Measurements from ENCODE around the gene ACP4.
"Not testable (repeated sequence)": the region's sequence is repeated elsewhere in the genome, so short reads cannot be mapped to it uniquely, and the experiment has no call there.

The ACP4 gene

GRCh38 chr19:50790396-50790795 is at the start of gene ACP4:
ACP4 (plus strand) TSS chr19:50790415; CDS start chr19:50790415, 0 bp downstream.
- no peaks in the 10 kb centered on the region; the same call in 1 of the 2 replicates for H3K36me3 ChIP-seq (replicated peaks)
- DNase-seq (ENCODE audit: low spot score in 2 of 2): no peak
- in situ Hi-C loops (cut with MboI; ENCODE audit: low sequenced_read_pairs): no loop called here
- H3K27me3 ChIP-seq (ENCODE audit: low read depth): no peaks in the 10 kb centered on the region
- H3K4me1 ChIP-seq: no peaks in the 10 kb centered on the region
- no peak within 1 kb of the TSS for H3K4me3 ChIP-seq
- H3K9me3 ChIP-seq: no peaks in the 10 kb centered on the region

- peaks cover 18% of the 10 kb centered on the region for H3K27me3 ChIP-seq (ENCODE audit: low read depth)
- in situ Hi-C loops (cut with MboI; ENCODE audit: low sequenced_read_pairs): no loop called here
- no peaks in the 10 kb centered on the region for H3K4me1 ChIP-seq
- H3K9me3 ChIP-seq: no peaks in the 10 kb centered on the region
- H3K4me3 ChIP-seq: no peak overlapping the region
- DNase-seq (ENCODE audit: low spot score in 2 of 2): no peak
- H3K36me3 ChIP-seq (replicated peaks): no peaks in the 10 kb centered on the region
These were observed 48.9 kb upstream of the ACP4 start for GRCh38 chr19:50741179-50741933.

GRCh38 chr19:50743537-50743936 is 46.7 kb upstream of the ACP4 start:
- no peak for DNase-seq (ENCODE audit: low spot score in 2 of 2)
- H3K36me3 ChIP-seq (replicated peaks): no peaks in the 10 kb centered on the region
- no peaks in the 10 kb centered on the region for H3K9me3 ChIP-seq
- in situ Hi-C loops (cut with MboI; ENCODE audit: low sequenced_read_pairs): no loop called here
- H3K4me3 ChIP-seq: no peak overlapping the region
- H3K27me3 ChIP-seq (ENCODE audit: low read depth): peaks cover 16% of the 10 kb centered on the region
- H3K4me1 ChIP-seq: no peaks in the 10 kb centered on the region

GRCh38 chr19:50745221-50745620 is 45.0 kb upstream of the ACP4 start:
- no peaks in the 10 kb centered on the region for H3K4me1 ChIP-seq
- peaks cover 5% of the 10 kb centered on the region for H3K27me3 ChIP-seq (ENCODE audit: low read depth)
- no peaks in the 10 kb centered on the region for H3K9me3 ChIP-seq
- no peak for DNase-seq (ENCODE audit: low spot score in 2 of 2)
- in situ Hi-C loops (cut with MboI; ENCODE audit: low sequenced_read_pairs): no loop called here
- no peak overlapping the region for H3K4me3 ChIP-seq
- H3K36me3 ChIP-seq (replicated peaks): no peaks in the 10 kb centered on the region

GRCh38 chr19:50747141-50747540 is 43.1 kb upstream of the ACP4 start:
- H3K4me1 ChIP-seq; DNase-seq (ENCODE audit: low spot score in 2 of 2); H3K4me3 ChIP-seq; H3K9me3 ChIP-seq; in situ Hi-C loops (cut with MboI; ENCODE audit: low sequenced_read_pairs); H3K36me3 ChIP-seq (replicated peaks); H3K27me3 ChIP-seq (ENCODE audit: low read depth): not testable (repeated sequence)

- no peaks in the 10 kb centered on the region for H3K4me1 ChIP-seq
- peaks cover 6% of the 10 kb centered on the region; the same call in 1 of the 2 replicates for H3K27me3 ChIP-seq (ENCODE audit: low read depth)
- no peak overlapping the region for H3K4me3 ChIP-seq
- no peaks in the 10 kb centered on the region for H3K36me3 ChIP-seq (replicated peaks)
- no peak for DNase-seq (ENCODE audit: low spot score in 2 of 2)
- H3K9me3 ChIP-seq: no peaks in the 10 kb centered on the region
- in situ Hi-C loops (cut with MboI; ENCODE audit: low sequenced_read_pairs): no loop called here
These were observed 40.7 kb upstream of the ACP4 start for GRCh38 chr19:50749490-50749889.

- in situ Hi-C loops (cut with MboI; ENCODE audit: low sequenced_read_pairs): no loop called here
- Histone ChIP-seq H3K9me3 (no peaks in the 10 kb centered on the region), H3K4me1 (no peaks in the 10 kb centered on the region), H3K4me3 (no peak overlapping the region), H3K27me3 (ENCODE audit: low read depth) (peaks cover 8% of the 10 kb centered on the region), H3K36me3 (replicated peaks) (no peaks in the 10 kb centered on the region)
- no peak for DNase-seq (ENCODE audit: low spot score in 2 of 2)
These were observed 40.2 kb upstream of the ACP4 start for GRCh38 chr19:50750010-50750409.

GRCh38 chr19:50753879-50754278 is 36.3 kb upstream of the ACP4 start:
- no peak overlapping the region for H3K4me3 ChIP-seq
- no peaks in the 10 kb centered on the region for H3K4me1 ChIP-seq
- no peak for DNase-seq (ENCODE audit: low spot score in 2 of 2)
- no peaks in the 10 kb centered on the region for H3K9me3 ChIP-seq
- in situ Hi-C loops (cut with MboI; ENCODE audit: low sequenced_read_pairs): no loop called here
- no peaks in the 10 kb centered on the region for H3K36me3 ChIP-seq (replicated peaks)
- H3K27me3 ChIP-seq (ENCODE audit: low read depth): peaks cover 17% of the 10 kb centered on the region

GRCh38 chr19:50756244-50756643 is 34.0 kb upstream of the ACP4 start:
- DNase-seq (ENCODE audit: low spot score in 2 of 2); H3K36me3 ChIP-seq (replicated peaks); H3K4me1 ChIP-seq; H3K9me3 ChIP-seq; H3K4me3 ChIP-seq; in situ Hi-C loops (cut with MboI; ENCODE audit: low sequenced_read_pairs): not testable (repeated sequence)
- peaks cover 17% of the 10 kb centered on the region for H3K27me3 ChIP-seq (ENCODE audit: low read depth)

GRCh38 chr19:50757624-50758023 is 32.6 kb upstream of the ACP4 start:
- H3K4me1 ChIP-seq; in situ Hi-C loops (cut with MboI; ENCODE audit: low sequenced_read_pairs); H3K36me3 ChIP-seq (replicated peaks); H3K4me3 ChIP-seq; DNase-seq (ENCODE audit: low spot score in 2 of 2); H3K9me3 ChIP-seq: not testable (repeated sequence)
- peaks cover 15% of the 10 kb centered on the region for H3K27me3 ChIP-seq (ENCODE audit: low read depth)

- in situ Hi-C loops (cut with MboI; ENCODE audit: low sequenced_read_pairs); H3K36me3 ChIP-seq (replicated peaks); DNase-seq (ENCODE audit: low spot score in 2 of 2); H3K9me3 ChIP-seq; H3K4me1 ChIP-seq; H3K4me3 ChIP-seq: not testable (repeated sequence)
- peaks cover 13% of the 10 kb centered on the region for H3K27me3 ChIP-seq (ENCODE audit: low read depth)
These were observed 31.1 kb upstream of the ACP4 start for GRCh38 chr19:50759076-50759475.

GRCh38 chr19:50759886-50760285 is 30.3 kb upstream of the ACP4 start:
- no peaks in the 10 kb centered on the region for H3K4me1 ChIP-seq
- H3K36me3 ChIP-seq (replicated peaks): no peaks in the 10 kb centered on the region
- H3K9me3 ChIP-seq: no peaks in the 10 kb centered on the region
- DNase-seq (ENCODE audit: low spot score in 2 of 2): peak in 1 of 2 experiments; percentile 36
- peaks cover 11% of the 10 kb centered on the region for H3K27me3 ChIP-seq (ENCODE audit: low read depth)
- in situ Hi-C loops (cut with MboI; ENCODE audit: low sequenced_read_pairs): no loop called here
- no peak overlapping the region for H3K4me3 ChIP-seq

GRCh38 chr19:50761501-50761900 is 28.7 kb upstream of the ACP4 start:
- DNase-seq (ENCODE audit: low spot score in 2 of 2); in situ Hi-C loops (cut with MboI; ENCODE audit: low sequenced_read_pairs); H3K36me3 ChIP-seq (replicated peaks); H3K4me3 ChIP-seq; H3K9me3 ChIP-seq; H3K4me1 ChIP-seq; H3K27me3 ChIP-seq (ENCODE audit: low read depth): not testable (repeated sequence)

GRCh38 chr19:50763521-50763920 is 26.7 kb upstream of the ACP4 start:
- H3K4me3 ChIP-seq; H3K9me3 ChIP-seq; H3K27me3 ChIP-seq (ENCODE audit: low read depth); H3K4me1 ChIP-seq; H3K36me3 ChIP-seq (replicated peaks); DNase-seq (ENCODE audit: low spot score in 2 of 2); in situ Hi-C loops (cut with MboI; ENCODE audit: low sequenced_read_pairs): not testable (repeated sequence)

- in situ Hi-C loops (cut with MboI; ENCODE audit: low sequenced_read_pairs): no loop called here
- no peak for DNase-seq (ENCODE audit: low spot score in 2 of 2)
- Histone ChIP-seq H3K4me3 (no peak overlapping the region), H3K9me3 (no peaks in the 10 kb centered on the region), H3K4me1 (no peaks in the 10 kb centered on the region), H3K36me3 (replicated peaks) (no peaks in the 10 kb centered on the region), H3K27me3 (ENCODE audit: low read depth) (no peaks in the 10 kb centered on the region; the same call in 1 of the 2 replicates)
These were observed 25.8 kb upstream of the ACP4 start for GRCh38 chr19:50764409-50764808.

Data from HAP-1 (cell line).